OCI-LY3 (cell line): ENCODE measurements around the gene PDYN.

Experiments
- CTCF ChIP-seq: fragments of 200-600, 300-600 bp; sonication (generic); IDR thresholded peaks from 2 replicates; pipeline ENCODE4 v1.5.1; 2014; ENCODE audit warnings: antibody characterized with exemption, low read length, low read depth
- EZH2phosphoT487 ChIP-seq: fragments of 200-600 bp; shearing (Covaris generic); IDR thresholded peaks from 2 replicates; pipeline ENCODE4 v1.6.1; 2018; ENCODE audit warnings: antibody characterized with exemption, mixed run types, low read depth

- no peak for TF ChIP-seq CTCF
- TF ChIP-seq EZH2phosphoT487, result no peak
Observed at GRCh38 chr20:1949347-1950100, 44.3 kb downstream of the PDYN start.
